Panc1 (cell line): ENCODE data around the gene CELF1.

ENCODE experiments used
- CTCF ChIP-seq: fragments of 450-650 bp; IDR thresholded peaks from 2 replicates; pipeline ENCODE4 v1.5.1; 2017; ENCODE audit warnings: mild to moderate bottlenecking
- POLR2AphosphoS5 ChIP-seq: IDR thresholded peaks from 2 replicates; pipeline ENCODE4 v1.6.1; 2012; ENCODE audit warnings: mild to moderate bottlenecking, low read depth, low read length, moderate library complexity

- TF ChIP-seq CTCF (no peak), POLR2AphosphoS5 (no peak)
Measured at GRCh38 chr11:47586098-47586855, 33.3 kb upstream of the CELF1 start, which contains the start of gene FAM180B.
